BLaER1 (cell line): ENCODE data around the gene ARL13A.

ENCODE experiments used
- H3K27ac ChIP-seq: shearing (Covaris generic); formaldehyde crosslinking; 2 replicates; pipeline ENCODE4 v1.8.1; 2022
- H3K27me3 ChIP-seq: shearing (Covaris generic); formaldehyde crosslinking; 2 replicates; pipeline ENCODE4 v1.8.1; 2022
- H3K36me3 ChIP-seq: shearing (Covaris generic); formaldehyde crosslinking; 2 replicates; pipeline ENCODE4 v1.8.1; 2022
- H3K4me1 ChIP-seq: shearing (Covaris generic); formaldehyde crosslinking; 2 replicates; pipeline ENCODE4 v1.8.1; 2022
- H3K4me2 ChIP-seq: shearing (Covaris generic); formaldehyde crosslinking; 2 replicates; pipeline ENCODE4 v1.8.1; 2022
- H3K4me3 ChIP-seq: shearing (Covaris generic); formaldehyde crosslinking; 2 replicates; pipeline ENCODE4 v1.8.1; 2022
- H3K9ac ChIP-seq: shearing (Covaris generic); formaldehyde crosslinking; 2 replicates; pipeline ENCODE4 v1.8.1; 2022
- H3K9me3 ChIP-seq: shearing (Covaris generic); formaldehyde crosslinking; 2 replicates; pipeline ENCODE4 v1.8.1; 2022
- H4K20me1 ChIP-seq: shearing (Covaris generic); formaldehyde crosslinking; 2 replicates; pipeline ENCODE4 v1.8.1; 2022
- Cebpa-rat ChIP-seq: shearing (Covaris generic); IDR thresholded peaks from 2 replicates; pipeline ENCODE4 v1.8.1; 2022

ARL13A gene

DNA sequence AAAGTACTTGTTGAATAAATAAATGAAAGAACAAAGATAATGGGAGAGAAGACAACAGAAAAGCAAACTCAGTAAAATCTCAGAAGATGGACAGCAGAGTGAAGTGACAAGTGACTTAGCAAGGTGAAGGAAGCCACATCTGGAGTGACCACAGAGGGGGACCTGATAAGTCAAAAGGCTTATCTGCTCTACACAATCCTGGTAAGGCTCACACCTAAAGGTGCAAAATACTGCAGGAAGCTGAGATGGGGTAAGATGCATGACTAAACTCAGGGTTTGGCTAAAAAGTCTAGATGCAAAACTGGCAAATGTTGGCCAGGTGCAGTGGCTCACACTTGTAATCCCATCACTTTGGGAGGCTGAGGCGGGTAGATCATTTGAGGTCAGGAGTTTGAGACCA lies 60.2 kb downstream of the ARL13A start:
- TF ChIP-seq Cebpa-rat, result no peak

DNA sequence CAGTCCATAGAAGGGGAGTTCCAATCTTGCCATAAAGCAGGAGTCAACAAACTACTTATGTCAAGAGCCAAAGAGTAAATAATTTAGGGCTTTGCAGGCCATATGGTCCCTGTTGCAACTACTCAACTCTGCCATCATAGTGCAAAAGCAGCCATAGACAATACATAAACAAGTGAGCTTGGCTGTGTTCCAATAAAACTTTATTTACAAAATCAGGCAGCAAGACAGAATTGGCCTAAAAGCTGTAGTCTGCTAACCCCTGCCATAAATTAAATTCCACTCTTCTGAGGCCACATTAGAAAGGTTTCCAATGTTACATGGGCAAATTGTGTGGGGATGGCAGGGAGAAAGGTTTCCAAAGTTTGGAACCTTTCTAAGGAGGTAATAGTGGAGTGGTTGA lies 67.7 kb downstream of the ARL13A start:
- Histone ChIP-seq H3K27ac (no peak overlapping the region), H4K20me1 (no peaks in the 10 kb centered on the region), H3K36me3 (peaks cover 75% of the 10 kb centered on the region), H3K9me3 (no peaks in the 10 kb centered on the region), H3K9ac (no peak overlapping the region), H3K4me3 (no peak overlapping the region), H3K4me1 (no peaks in the 10 kb centered on the region), H3K4me2 (no peak overlapping the region), H3K27me3 (no peaks in the 10 kb centered on the region)
- no peak for TF ChIP-seq Cebpa-rat

More for the DNA sequence above, 60.2 kb downstream of the ARL13A start:
- Histone ChIP-seq H3K4me3 (no peak overlapping the region), H3K9me3 (no peaks in the 10 kb centered on the region), H3K4me1 (no peaks in the 10 kb centered on the region), H3K9ac (no peak overlapping the region), H3K27me3 (no peaks in the 10 kb centered on the region), H3K36me3 (peaks cover 65% of the 10 kb centered on the region), H4K20me1 (no peaks in the 10 kb centered on the region), H3K4me2 (no peak overlapping the region), H3K27ac (no peak overlapping the region)

DNA sequence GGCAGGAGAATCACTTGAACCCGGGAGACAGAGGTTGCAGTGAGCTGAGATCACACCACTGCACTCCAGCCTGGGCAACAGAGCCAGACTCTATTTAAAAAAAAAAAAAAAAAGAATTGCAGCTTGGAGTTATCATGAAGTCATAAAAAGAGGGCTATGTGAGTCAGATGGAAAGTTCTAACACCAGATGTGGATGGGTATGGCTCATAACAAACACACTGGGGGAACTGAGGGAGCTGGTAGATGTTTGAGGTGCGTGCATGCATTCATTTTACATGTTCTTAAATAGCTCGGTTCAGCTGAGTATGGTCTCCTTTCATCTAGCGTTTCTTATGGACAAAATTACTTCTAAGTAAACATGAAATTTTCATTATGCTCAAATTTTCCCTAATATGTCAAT lies 70.7 kb downstream of the ARL13A start:
- Histone ChIP-seq H3K36me3 (peaks cover 63% of the 10 kb centered on the region), H3K4me1 (no peaks in the 10 kb centered on the region), H3K9me3 (no peaks in the 10 kb centered on the region), H3K4me2 (no peak overlapping the region), H3K4me3 (no peak overlapping the region), H3K9ac (no peak overlapping the region), H4K20me1 (no peaks in the 10 kb centered on the region), H3K27me3 (no peaks in the 10 kb centered on the region), H3K27ac (no peak overlapping the region)
- TF ChIP-seq Cebpa-rat, result no peak
